Aorta (tissue), 5 donors: ENCODE data around the gene XRCC5. TPM values are rescaled to one million over a fixed set of nuclear protein-coding genes. Genes with fewer than 3 reads are reported as not detected.

Experiments
- ATAC-seq: fragments of 200-7000 bp; cut with Tn5 transposase; one replicate; pipeline ENCODE4 v1.9.1; 2022; ENCODE audit warnings: moderate library complexity; ENCODE audit not compliant: low FRiP score
- DNase-seq, 2 donors: peaks; one replicate each; pipeline ENCODE4 v3.0.0-alpha.2; 2020
- H3K27ac ChIP-seq, 2 donors: one replicate each; pipeline ENCODE4 v1.5.1; 2013; ENCODE audit warnings: low read length in 2 of 2, mild to moderate bottlenecking in 2 of 2, moderate library complexity in 2 of 2, control low read depth in 1 of 2, inconsistent platforms in 1 of 2, low read depth in 1 of 2
- H3K27me3 ChIP-seq, 2 donors: one replicate each; pipeline ENCODE4 v1.6.1; 2013; ENCODE audit warnings: control low read depth in 1 of 2, low read length in 1 of 2, mild to moderate bottlenecking in 1 of 2, moderate library complexity in 1 of 2; ENCODE audit not compliant: insufficient read depth in 2 of 2, control insufficient read depth in 1 of 2
- H3K36me3 ChIP-seq, 2 donors: one replicate each; pipeline ENCODE4 v1.6.1; 2013; ENCODE audit warnings: control low read depth in 1 of 2, low read length in 1 of 2, mild to moderate bottlenecking in 1 of 2; ENCODE audit not compliant: insufficient read depth in 2 of 2, control insufficient read depth in 1 of 2
- H3K4me1 ChIP-seq, 2 donors: one replicate each; pipeline ENCODE4 v1.6.1; 2013; ENCODE audit warnings: low read length in 2 of 2, control low read depth in 1 of 2, mild to moderate bottlenecking in 1 of 2, moderate library complexity in 1 of 2; ENCODE audit not compliant: insufficient read depth in 2 of 2, control insufficient read depth in 1 of 2
- H3K4me3 ChIP-seq, 2 donors: one replicate each; pipeline ENCODE4 v1.5.1; 2013; ENCODE audit warnings: low read length in 2 of 2, control low read depth in 1 of 2, mild to moderate bottlenecking in 1 of 2
- H3K9me3 ChIP-seq: one replicate; pipeline ENCODE4 v1.6.1; 2013; ENCODE audit warnings: mild to moderate bottlenecking, low read length; ENCODE audit not compliant: control insufficient read depth
- WGBS, 2 donors: extraction: QIAGEN DNeasy Blood & Tissue Kit; methylation state at CpG; one replicate each; pipeline ENCODE4 v1.1.7; 2013; 5-methylcytosine and 5-hydroxymethylcytosine counted together
- intact Hi-C, 2 donors: fragments of 100-400 bp; cut with DNase I; formaldehyde crosslinking; loops; one replicate each; pipeline versions ENCODE4 v1.14.2 to v1.15.0; 2022
- polyA plus RNA-seq, 2 donors: library from polyadenylated mRNA; stranded (reverse); fragments of 200-250 nt; gene quantifications; one replicate each; pipeline ENCODE4 v1.2.3, GENCODE V29; 2013
- total RNA-seq, 2 donors: library from RNA; stranded (reverse); fragmentation: NEBNext Ultra II Directional; extraction: Animal tissue kit (Norgen Biotek cat#: 25700); gene quantifications; one replicate each; pipeline ENCODE4 v1.2.1, GENCODE V29; 2021
- donor health status: healthy with polysubstance abuse.
- donor health status: Bipolar disorder and iron deficiency.
- donor health status: DM: no; HTN: no; CAD: no.
- donor health status: DM: no; HTN: no; CAD: no.
- donor health status: DM: yes; HTN: yes; CAD: no.

XRCC5 gene
- total and polyA plus RNA-seq, 4 donors = 64.0 to 189 (median 125) TPM

GRCh38 chr2:216236486-216236885 lies 127.3 kb downstream of the XRCC5 start:
- DNase-seq = no peak
- Histone ChIP-seq H3K9me3 (peaks cover 2% of the 10 kb centered on the region), H3K27ac (no peak overlapping the region), H3K4me3 (no peak overlapping the region), H3K27me3 (no peaks in the 10 kb centered on the region), H3K36me3 (no peaks in the 10 kb centered on the region), H3K4me1 (no peaks in the 10 kb centered on the region)
- intact Hi-C loops = no loop called here
- 0% methylated on average over 1 of the region's 1 CpG for WGBS, 2 donors
- ATAC-seq = no peak

DNA sequence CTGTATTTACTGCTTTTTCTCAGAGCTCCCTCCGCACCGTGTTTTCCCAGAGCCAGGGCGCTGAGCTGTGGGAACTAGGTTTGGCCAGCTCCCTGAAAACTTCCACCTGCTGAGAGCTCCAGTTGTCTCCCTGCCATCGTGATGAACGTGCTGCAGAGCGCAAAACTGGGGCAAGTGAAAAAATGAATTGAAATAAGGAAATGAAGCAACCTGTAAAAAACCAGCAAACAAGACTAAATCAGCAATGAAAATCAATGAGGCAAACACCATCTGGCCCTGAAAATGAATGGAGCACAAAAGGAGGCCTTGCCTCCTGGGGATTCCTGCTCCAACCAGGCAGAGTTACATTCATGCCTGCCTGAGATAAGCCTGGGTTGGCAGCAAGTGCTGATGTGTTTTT lies 133.2 kb downstream of the XRCC5 start:
- Histone ChIP-seq H3K27ac (no peak overlapping the region), H3K36me3 (no peaks in the 10 kb centered on the region), H3K27me3 (peaks cover 0 to 3% of the 10 kb centered on the region in 2 donors), H3K4me1 (no peaks in the 10 kb centered on the region), H3K4me3 (no peak overlapping the region), H3K9me3 (peaks cover 1% of the 10 kb centered on the region)
- intact Hi-C loops = no loop called here
- no peak for ATAC-seq
- no peak for DNase-seq
- 57% methylated on average over 6 of the region's 6 CpGs for whole genome bisulfite sequencing, 2 donors

DNA sequence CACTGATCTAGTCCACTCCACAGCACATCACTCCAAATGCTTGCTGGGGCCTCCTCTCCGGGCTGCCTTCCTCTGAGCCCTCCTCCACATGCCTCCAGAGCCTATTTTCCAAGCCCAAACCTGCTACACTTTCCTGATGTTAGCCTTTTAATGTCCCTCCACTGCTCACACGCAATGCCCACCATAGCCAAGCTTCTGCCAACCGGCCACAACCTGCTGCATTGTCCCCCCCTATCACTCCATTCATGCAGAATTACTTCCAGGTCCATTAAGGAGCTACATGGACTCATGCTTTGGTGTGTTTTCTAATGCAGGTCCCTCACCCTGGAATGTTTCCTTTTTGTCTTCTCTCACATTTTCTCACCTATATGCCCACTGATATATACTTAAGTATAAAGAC lies 133.9 kb downstream of the XRCC5 start:
- Histone ChIP-seq H3K27me3 (peaks cover 0 to 3% of the 10 kb centered on the region in 2 donors), H3K27ac (no peak overlapping the region), H3K4me3 (no peak overlapping the region), H3K9me3 (peaks cover 1% of the 10 kb centered on the region), H3K4me1 (no peaks in the 10 kb centered on the region), H3K36me3 (no peaks in the 10 kb centered on the region)
- 94 to 97% methylated on average over 3 of the region's 3 CpGs for WGBS, 2 donors
- ATAC-seq (no peak), DNase-seq (no peak)
- intact Hi-C loops = no loop called here

DNA sequence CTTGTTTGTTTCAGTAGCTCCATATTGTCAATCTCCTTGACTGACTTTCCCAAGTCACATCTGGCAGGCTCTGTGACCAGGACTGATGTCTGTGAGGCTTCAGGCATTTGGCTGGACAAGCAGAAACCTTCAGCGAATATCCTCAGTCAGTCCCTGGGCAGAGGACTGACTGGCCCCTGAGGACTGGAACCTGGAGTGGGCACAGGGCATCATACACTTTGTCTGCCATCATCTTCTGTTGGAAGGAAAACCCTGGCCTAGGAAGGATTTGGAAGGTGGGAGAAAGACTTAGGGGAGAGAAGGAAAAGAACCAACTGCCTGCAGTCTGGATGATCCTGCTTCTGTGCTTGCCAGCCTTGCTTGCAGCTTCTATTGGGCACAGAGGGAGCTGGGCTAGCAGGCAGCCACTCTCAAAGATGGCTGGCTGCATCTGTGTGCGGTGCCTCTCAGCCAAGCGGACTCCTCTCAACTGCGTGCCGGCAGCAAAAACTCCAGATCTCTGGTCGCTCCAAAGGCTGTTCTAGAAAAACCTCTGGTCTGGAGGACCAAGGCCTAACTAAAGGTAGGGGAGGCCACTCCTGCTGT lies 136.3 kb downstream of the XRCC5 start:
- DNase-seq (no peak), ATAC-seq (no peak)
- WGBS, 2 donors = 73 to 77% methylated on average over 6 of the region's 6 CpGs
- H3K9me3 ChIP-seq = peaks cover 1% of the 10 kb centered on the region
- H3K27me3 ChIP-seq = peaks cover 0 to 3% of the 10 kb centered on the region in 2 donors
- intact Hi-C loops = no loop called here
- H3K27ac ChIP-seq = no peak overlapping the region
- no peaks in the 10 kb centered on the region for H3K4me1 ChIP-seq
- H3K36me3 ChIP-seq = no peaks in the 10 kb centered on the region
- H3K4me3 ChIP-seq = no peak overlapping the region

DNA sequence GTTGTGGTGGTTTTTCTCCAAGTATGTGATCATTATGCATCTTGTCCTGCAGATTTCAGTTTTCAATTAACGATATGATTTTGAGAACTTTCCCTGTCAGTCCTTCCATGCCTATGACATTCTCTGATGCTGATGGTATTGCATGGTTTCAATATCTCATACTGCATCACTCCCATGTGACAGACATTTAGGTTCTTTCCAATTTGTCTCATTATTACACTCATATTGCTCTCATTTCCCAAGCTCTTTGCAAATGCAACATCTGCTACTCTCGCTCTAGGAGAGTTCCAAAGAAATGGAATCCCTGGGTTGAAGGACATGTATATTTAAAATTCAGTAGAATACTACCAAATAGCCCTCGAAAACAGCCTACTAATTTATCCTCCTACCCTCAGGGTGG lies 137.6 kb downstream of the XRCC5 start:
- ATAC-seq (no peak), DNase-seq (no peak)
- intact Hi-C loops = no loop called here
- H3K36me3 ChIP-seq = no peaks in the 10 kb centered on the region
- peaks cover 1% of the 10 kb centered on the region for H3K9me3 ChIP-seq
- H3K4me3 ChIP-seq = no peak overlapping the region
- WGBS, 2 donors = 90 to 91% methylated on average over 3 of the region's 3 CpGs
- H3K4me1 ChIP-seq = no peaks in the 10 kb centered on the region
- no peak overlapping the region for H3K27ac ChIP-seq
- H3K27me3 ChIP-seq = peaks cover 0 to 3% of the 10 kb centered on the region in 2 donors

Other genes starting within 250 kb of the XRCC5 start
- gene MREG, start 95.8 kb upstream of the XRCC5 start, total RNA-seq = 1 to 10 TPM; 1.6 to 2.5 TPM
- gene MREG, start 95.8 kb upstream of the XRCC5 start, polyA plus RNA-seq = 1 to 10 TPM in 1 of 2 donors, under 1 TPM in 1; 0.31 to 1.9 TPM
- gene PECR, start 27.5 kb upstream of the XRCC5 start, total RNA-seq = 1 to 10 TPM; 3.0 to 5.6 TPM
- gene PECR, start 27.5 kb upstream of the XRCC5 start, polyA plus RNA-seq = 1 to 10 TPM; 2.8 to 9.3 TPM
- gene TMEM169, start 27.4 kb upstream of the XRCC5 start, total RNA-seq = under 1 TPM; 0.32 to 0.72 TPM
- not detected for gene TMEM169, start 27.4 kb upstream of the XRCC5 start, polyA plus RNA-seq